IPS-NIHi7 (cell line): ENCODE data around the gene FGFR3.
A peak's percentile ranks its signal among the peaks of the same experiment; 100 is the strongest.

Experiments used
- DNase-seq: peaks from one replicate; pipeline ENCODE4 v3.0.0; 2012; ENCODE audit warnings: mixed read lengths; ENCODE audit errors: extremely low spot score

The FGFR3 gene

DNA sequence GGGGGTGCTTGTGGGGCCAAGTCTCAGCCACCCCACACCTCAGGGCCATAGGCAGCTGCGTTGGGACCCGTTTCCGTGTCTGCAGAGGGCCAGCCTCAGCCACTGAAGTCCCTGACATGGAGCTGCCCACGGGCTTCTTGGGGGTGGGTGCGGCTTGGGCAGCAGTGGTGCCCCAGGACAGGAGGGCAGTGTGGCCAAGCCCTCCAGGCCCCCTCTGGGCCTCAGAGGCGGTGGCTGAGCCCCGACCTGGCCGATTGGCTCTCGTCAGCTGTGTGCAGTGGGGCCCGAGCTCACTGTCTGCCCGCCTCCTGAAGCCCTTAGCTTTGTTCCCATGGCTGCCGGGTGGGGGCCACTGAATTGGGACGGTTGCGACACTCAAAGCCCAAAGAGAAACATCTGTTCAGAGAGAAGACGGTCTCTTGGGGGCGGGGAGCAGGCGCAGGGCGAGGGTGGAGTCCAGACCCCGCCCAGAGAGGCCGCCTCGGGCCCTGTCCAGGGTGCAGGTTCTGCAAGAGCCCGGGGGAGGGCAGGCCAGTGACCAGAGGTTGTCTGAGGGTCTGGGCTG, 9.1 kb downstream of the FGFR3 start:
- no peak for DNase-seq

DNA sequence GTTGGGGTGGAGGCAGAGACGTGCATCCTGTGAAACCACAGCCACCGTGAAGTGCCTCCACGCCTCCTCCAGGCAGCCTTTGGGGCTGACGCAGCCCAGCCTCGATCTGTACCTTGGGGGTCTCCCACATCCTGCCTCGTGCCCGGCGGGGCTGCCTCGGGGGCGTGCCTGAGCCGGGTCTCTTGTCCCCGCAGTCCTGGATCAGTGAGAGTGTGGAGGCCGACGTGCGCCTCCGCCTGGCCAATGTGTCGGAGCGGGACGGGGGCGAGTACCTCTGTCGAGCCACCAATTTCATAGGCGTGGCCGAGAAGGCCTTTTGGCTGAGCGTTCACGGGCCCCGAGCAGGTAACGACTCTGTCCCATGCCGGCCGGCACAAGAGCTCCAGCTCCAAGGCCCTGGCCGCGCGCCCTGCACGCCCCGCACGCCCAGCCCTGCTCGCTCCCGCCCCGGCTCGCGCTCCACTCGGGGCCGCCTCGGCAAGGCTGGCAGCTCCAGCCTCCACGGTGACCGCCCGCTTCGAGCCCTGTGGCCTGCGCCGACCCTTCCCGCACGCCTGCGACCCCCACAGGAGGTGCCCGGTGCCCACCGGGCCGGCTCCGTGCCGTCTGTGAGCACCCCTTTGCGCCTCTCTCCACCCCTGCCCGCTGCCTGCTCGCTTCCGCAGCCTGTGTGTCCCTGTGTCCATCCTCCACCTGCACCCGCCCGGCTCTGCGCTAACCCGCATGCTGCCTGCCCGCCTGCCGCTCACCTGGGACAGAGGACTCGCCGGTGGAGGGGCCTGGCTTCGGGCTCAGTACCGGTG, 9.8 kb downstream of the FGFR3 start:
- DNase-seq, result peak; percentile 42

DNA sequence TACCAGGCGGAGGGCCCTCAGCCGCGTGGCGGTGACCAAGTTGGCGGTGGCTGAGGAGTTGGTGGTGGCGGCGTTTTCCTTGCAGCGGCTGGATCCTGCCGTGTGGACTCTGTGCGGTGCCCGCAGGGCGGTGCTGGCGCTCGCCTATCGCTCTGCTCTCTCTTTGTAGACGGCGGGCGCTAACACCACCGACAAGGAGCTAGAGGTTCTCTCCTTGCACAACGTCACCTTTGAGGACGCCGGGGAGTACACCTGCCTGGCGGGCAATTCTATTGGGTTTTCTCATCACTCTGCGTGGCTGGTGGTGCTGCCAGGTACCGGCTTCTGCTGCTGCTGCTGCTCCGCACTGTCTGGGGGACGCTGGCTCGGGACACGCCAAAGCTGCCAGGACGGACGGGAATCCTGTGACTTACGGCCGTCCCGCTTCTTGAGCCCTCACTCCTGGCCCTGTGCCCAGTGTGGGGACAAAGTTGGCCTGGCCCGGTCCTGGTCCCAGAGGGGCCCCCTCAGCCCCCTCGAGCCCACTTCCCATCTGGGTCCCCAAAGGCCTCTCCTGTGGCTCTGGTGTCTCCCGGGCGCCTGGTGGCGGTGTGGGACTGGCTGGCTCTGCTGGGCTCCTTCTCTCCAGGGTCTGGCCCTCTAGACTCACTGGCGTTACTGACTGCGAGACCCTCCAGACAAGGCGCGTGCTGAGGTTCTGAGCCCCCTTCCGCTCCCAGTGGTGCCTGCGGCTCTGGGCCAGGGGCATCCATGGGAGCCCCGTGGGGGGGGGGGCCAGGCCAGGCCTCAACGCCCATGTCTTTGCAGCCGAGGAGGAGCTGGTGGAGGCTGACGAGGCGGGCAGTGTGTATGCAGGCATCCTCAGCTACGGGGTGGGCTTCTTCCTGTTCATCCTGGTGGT, 10.7 kb downstream of the FGFR3 start:
- no peak for DNase-seq

DNA sequence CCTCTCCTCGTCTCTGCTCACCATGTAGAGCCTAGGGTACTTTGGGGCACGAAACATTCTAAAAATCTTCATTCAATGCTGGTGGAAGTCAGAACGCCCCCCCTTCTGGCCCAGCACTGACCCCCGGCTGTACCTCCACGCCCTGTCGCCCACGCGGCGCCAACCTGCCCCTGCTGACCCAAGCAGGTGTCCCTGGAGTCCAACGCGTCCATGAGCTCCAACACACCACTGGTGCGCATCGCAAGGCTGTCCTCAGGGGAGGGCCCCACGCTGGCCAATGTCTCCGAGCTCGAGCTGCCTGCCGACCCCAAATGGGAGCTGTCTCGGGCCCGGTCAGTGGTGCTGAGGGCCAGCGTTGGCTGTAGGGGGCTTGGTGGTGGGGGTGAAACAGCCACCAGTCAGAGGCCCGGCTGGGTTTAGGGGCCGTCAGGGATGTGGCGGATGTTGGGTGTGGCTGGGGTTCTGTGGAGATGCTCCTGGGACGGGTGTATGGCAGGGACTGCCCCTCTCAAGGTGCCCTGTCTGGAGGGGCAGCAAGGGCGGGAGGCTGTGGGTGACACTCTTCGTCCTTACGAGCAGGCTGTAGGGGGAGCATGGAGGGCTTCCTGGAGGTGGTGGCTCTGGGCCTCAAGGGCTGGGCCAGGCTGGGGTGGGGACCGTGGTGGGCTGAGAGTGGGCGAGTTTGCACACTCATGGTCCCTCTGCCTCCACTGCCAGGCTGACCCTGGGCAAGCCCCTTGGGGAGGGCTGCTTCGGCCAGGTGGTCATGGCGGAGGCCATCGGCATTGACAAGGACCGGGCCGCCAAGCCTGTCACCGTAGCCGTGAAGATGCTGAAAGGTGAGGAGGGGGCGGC, 11.8 kb downstream of the FGFR3 start:
- DNase-seq, result no peak

DNA sequence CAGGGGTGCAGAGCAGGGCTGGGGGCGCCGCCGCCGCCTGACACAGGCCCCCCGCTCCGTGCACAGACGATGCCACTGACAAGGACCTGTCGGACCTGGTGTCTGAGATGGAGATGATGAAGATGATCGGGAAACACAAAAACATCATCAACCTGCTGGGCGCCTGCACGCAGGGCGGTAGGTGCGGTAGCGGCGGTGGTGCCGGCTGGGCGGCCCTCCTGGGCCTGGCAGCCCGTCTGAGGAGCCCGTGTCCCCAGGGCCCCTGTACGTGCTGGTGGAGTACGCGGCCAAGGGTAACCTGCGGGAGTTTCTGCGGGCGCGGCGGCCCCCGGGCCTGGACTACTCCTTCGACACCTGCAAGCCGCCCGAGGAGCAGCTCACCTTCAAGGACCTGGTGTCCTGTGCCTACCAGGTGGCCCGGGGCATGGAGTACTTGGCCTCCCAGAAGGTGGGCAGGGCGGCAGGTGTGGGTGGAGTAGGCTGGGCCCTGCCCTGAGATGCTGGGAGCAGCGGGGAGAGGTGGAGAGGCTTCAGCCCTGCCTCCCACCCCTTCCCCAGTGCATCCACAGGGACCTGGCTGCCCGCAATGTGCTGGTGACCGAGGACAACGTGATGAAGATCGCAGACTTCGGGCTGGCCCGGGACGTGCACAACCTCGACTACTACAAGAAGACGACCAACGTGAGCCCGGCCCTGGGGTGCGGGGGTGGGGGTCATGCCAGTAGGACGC, 12.6 kb downstream of the FGFR3 start:
- no peak for DNase-seq

DNA sequence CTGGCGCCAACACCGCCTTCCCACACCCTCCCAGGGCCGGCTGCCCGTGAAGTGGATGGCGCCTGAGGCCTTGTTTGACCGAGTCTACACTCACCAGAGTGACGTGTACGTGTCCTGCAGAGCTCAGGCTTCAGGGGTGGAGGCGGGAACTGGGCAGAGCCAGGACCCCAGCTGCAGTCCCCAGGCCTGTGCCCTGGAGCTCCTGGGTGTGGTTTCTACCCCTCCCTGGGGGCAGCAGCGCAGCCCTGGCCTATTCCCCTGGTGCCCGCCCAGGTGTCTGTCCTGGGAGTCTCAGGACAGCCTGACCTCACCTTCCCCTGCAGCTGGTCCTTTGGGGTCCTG, 13.1 kb downstream of the FGFR3 start:
- no peak for DNase-seq

DNA sequence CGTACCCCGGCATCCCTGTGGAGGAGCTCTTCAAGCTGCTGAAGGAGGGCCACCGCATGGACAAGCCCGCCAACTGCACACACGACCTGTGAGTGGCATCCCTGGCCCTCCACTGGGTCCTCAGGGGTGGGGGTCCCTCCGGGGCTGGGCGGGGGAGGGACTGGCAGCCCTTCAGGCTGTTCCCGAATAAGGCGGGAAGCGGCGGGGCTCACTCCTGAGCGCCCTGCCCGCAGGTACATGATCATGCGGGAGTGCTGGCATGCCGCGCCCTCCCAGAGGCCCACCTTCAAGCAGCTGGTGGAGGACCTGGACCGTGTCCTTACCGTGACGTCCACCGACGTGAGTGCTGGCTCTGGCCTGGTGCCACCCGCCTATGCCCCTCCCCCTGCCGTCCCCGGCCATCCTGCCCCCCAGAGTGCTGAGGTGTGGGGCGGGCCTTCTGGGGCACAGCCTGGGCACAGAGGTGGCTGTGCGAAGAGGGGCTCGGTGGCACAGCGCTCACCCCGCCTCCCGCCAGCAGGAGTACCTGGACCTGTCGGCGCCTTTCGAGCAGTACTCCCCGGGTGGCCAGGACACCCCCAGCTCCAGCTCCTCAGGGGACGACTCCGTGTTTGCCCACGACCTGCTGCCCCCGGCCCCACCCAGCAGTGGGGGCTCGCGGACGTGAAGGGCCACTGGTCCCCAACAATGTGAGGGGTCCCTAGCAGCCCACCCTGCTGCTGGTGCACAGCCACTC, 13.7 kb downstream of the FGFR3 start:
- no peak for DNase-seq

DNA sequence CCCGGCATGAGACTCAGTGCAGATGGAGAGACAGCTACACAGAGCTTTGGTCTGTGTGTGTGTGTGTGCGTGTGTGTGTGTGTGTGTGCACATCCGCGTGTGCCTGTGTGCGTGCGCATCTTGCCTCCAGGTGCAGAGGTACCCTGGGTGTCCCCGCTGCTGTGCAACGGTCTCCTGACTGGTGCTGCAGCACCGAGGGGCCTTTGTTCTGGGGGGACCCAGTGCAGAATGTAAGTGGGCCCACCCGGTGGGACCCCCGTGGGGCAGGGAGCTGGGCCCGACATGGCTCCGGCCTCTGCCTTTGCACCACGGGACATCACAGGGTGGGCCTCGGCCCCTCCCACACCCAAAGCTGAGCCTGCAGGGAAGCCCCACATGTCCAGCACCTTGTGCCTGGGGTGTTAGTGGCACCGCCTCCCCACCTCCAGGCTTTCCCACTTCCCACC, 14.3 kb downstream of the FGFR3 start:
- no peak for DNase-seq

DNA sequence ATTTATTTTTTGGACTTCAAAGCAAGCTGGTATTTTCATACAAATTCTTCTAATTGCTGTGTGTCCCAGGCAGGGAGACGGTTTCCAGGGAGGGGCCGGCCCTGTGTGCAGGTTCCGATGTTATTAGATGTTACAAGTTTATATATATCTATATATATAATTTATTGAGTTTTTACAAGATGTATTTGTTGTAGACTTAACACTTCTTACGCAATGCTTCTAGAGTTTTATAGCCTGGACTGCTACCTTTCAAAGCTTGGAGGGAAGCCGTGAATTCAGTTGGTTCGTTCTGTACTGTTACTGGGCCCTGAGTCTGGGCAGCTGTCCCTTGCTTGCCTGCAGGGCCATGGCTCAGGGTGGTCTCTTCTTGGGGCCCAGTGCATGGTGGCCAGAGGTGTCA, 15.3 kb downstream of the FGFR3 start:
- DNase-seq, result no peak

DNA sequence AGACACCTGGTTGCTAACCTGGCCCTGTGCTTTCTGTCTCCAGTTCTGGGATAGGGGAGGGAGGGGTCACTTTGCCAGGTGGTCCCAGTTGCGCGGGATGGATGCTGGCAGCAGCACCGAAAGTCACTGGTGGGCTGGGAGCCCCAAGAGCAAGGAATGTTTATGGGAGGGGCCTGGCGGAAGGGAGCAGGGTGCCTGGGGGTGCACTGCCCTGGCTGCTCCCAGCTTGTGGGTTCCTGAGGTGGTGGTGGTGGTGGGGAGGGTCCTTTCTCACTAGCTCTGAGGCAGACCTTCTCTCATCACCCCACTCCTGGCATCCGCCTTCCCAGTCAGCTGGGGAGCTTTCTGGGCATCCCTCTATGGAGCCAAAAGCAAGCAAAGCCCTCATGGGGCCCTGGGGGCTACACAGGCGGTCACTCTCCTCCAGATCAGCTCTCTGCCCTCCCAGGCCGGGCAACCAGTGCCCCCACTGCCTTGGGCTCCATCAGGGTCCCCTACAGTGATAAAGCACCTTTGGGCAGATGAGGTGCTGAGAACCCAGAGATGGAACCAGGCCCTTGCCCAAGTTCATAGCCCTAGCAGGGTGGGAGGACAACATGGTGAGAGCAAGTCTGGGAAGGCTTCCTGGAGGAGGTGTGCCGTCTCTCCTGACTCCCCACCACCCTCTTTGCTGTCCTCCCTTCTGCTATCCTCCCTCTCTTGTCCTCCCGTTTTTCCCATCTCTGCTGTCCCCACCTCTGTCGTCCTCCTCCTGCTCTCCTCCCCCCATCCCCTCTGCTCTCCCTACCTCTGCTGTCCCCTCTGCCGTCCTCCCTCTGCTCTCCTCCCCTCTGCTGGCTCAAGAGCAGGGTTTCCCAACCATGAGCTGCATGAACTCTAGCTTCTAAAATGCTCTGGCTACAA, 16.0 kb downstream of the FGFR3 start:
- no peak for DNase-seq

DNA sequence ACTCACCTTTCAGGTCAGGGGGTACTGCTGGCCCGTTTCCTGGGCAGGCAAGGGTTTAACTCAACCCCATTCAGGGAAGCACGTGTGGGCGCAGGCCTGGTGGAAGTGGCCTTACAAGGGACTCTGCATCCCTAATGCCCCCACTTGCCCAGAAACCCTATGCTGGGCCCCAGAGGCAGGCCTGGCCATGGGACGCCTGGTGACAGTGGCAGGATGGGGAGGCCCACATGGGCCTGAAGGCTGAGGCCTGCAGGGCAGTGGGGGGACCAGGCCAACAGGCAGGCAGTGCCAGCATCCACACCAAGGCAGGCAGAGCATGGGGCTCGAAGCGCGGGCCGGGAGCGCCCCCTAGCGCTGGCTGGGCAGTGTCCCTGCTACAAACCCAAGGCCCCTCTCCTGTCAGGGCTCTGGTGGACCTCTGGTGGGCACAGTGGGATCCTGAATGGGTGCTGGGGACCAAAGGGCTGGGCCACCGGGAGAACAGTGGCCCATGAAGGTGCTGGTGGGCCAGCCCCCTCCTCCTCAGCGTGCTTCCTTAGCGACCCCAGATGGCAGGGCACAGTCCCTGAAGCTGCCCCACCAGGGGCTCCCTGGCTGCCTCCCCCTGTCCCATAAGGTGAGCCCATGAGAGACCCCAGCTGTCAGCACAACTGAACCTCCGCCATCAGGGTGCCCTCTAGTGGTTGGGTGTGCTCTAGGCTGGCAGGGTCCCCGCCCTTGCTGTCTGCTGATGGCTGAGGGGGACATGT, 16.8 kb downstream of the FGFR3 start:
- DNase-seq, result peak; percentile 97

DNA sequence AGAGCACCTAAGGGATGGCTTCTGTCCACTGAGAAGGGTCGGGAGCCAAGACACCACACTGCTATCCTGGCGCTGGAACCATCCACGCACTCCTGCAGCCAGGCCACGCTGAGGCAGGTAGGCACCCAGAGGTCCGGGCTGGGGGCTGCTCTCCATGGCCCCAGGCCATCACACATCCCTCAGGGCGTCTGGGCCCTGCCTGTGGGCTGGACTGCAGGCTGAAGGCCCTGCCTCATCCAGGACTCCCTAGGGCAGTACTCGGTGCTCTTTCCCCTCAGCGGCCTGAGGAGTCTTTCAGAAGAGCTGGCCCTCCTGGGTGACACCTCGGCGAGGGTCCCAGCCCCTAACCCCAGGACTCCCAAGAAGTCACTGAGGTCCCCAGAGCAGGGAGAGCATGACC, 17.7 kb downstream of the FGFR3 start:
- no peak for DNase-seq

DNA sequence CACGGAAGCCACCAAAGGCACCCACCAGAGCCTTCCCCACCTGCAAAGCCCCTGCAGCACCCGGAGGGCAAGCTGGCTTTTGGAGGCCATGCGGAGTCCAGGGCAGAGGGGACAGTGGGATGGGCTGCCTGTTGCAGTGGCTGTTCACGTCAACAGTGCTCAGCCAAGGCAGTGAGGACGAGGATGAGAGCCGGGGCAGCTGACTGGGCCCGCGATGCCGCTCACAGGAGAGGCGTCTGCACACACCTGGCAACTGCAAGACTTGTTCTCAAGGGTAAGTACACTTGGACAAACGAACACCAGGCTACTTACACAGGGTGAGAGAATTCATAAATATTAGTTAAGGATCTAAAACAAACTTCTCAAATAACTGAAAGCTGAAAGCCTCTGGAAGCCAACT, 19.6 kb downstream of the FGFR3 start:
- no peak for DNase-seq

DNA sequence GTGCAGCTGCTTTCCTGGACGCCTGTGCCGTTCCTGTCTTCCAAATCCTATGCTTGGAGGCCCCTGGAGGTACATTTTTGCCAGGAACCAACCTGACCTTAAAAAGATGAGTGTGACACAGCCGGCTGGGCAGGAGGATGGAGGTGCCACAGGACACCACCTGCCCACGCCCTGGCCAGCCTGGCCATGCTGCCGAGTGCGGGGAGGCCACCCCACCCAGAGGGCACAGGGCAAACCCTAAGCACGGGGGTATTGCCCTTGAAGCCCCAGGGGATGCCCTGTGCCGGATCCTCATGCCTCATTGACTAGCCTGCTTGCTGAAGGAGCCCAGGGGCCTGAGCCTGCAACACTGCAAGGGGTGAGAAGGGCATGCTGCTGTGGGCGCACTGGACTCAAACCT, 20.1 kb downstream of the FGFR3 start:
- DNase-seq, result no peak

DNA sequence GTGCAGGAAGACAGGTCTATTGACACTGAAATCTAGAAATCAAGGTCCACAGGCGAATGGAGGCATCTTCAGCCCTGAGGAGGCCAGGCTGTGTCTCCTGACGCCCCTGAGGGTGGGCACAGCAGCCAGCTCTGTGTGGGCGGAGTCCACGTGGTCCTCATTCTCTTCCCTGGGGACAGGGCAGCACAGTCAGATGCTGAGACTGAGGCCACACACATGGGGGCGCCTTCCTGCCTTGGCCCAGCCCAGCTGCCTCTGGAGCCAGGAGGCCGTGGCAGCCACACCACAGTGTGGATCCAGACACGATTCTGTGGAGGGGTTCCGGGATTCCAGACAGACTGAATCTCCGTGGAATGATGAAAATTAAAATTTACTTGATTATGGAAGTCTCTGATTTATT, 20.8 kb downstream of the FGFR3 start:
- DNase-seq, result no peak

DNA sequence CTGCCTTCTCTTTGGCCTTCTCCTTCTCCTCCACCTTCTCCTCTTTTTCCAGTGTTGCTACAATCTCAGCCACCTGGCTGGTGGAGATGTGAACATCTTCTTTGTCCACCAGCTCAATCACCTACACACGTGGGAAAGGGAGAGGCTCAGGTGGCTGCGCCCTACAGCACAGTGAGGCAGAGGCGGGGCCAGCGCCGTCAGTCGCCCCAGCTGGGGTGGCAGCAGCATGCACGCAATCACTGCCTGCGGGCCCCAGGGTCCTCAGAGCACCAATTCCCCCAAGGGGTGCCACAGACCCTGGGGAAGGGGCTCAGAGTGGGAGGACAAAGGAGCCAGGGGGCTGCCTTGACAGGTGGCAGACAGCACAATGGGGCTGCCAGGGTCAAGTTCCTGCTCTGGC, 21.4 kb downstream of the FGFR3 start:
- DNase-seq, result no peak

DNA sequence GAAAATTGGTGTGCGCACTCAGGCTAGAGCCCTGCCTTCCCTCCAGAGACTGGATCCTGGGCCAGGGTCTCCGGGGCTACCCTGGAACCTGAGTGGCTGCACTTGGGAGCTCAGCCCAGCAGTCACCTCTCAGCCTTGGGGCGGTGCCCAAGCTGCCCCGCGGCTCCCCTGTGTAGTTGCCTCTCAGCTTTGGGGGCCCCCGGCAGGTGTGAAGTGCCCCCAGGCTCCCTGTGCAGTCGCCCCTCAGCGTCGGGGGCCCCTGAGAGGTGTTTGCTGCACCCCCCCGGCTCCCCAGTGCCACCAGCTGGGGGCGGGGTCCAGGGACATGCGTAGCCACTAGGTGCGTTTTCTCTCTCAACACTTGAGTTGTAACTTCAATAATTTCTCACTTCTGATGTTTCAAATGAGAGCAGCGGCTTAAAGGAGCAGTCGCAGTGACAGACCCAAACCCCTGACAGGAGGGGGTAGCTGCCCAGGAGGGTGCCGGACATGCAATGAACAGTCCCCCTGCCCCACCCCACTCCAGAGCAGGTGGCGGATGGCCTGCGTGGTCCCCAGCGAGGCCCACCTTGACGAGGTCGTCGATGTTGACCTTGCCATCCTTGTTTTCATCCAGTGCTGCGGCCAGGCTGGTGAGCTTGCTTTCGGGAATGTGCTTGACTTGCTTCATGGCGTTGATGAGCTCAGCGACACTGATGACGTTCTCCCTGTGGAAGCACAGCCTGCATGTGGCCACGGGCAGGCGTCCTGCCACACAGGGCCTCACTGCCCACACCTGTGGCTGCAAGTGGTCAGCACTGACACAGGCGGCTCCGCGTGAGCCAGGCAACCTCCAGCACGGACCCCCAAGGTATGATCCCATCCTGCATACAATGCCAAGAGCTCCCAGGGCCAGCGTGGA, 22.3 kb downstream of the FGFR3 start:
- DNase-seq, result no peak
